ENCODE measurements around the gene SH2D3C.

GRCh38 chr9:127816728-127817127, 38.3 kb upstream of the SH2D3C start:
- TF ChIP-seq CTCF (IDR thresholded peaks at IDR 0.05) (no peak), EP300 (IDR thresholded peaks at IDR 0.05; ENCODE audit: low read depth) (no peak), POLR2A (IDR thresholded peaks at IDR 0.05) (no peak), POLR2AphosphoS5 (IDR thresholded peaks at IDR 0.05) (no peak)

All from transverse colon (tissue), 4 donors.